Measurements from ENCODE around the gene ATP6V1C2.
"Not testable (repeated sequence)": the region's sequence is repeated elsewhere in the genome, so short reads cannot be mapped to it uniquely, and the experiment has no call there.

Gene ATP6V1C2

DNA sequence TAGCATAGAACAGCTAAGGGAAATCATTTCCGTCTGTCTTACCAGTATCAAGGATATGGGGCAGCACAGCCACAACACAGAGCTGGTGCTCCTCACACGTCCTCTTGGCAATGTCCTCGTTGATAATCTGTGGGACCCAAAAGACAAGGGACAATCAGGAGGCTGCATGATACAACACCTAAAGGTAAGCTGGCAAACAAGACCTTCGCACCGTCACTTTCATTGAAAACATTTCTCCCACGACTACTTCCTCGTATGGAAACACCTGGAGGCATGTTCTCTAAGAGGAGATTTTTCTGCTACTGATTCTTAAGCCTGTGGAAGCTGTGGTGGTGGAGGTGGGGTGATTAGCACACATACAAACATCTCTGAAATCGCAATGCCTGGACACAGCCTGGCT, 67.4 kb downstream of the ATP6V1C2 start:
- DNase-seq = no peak

DNA sequence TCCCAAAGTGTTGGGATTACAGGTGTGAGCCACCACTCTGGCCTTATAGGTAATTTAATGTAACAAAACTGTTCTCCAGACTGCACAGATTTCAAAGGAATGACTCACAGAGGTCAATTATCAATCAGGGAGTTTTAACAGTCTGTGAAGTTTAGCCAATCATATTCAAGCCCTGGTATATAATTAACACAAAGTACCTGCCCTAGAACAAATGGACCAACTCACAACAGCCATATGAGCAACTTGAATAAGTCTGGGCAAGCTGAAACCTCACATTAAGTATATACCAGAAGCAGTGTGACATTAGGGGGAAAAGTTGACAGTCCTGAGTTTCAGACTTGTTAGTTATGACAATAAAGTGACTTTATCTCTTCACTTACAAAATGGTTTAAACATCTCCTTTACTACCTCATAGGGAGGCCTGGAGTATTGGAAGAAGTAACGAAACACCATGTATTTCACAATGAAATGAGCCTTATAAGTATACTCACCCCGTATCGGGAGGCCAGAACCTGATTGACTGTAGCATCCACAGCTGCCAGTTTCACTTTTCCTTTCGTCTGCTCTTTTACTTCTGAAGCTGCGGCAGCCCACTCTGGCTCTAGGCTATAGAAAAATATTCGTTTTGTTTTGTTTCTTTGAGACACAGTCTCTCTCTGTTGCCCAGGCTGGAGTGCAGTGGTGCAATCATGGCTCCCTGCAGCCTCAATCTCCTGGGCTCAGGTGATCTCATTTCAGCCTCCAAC, 69.0 kb downstream of the ATP6V1C2 start:
- DNase-seq = no peak

DNA sequence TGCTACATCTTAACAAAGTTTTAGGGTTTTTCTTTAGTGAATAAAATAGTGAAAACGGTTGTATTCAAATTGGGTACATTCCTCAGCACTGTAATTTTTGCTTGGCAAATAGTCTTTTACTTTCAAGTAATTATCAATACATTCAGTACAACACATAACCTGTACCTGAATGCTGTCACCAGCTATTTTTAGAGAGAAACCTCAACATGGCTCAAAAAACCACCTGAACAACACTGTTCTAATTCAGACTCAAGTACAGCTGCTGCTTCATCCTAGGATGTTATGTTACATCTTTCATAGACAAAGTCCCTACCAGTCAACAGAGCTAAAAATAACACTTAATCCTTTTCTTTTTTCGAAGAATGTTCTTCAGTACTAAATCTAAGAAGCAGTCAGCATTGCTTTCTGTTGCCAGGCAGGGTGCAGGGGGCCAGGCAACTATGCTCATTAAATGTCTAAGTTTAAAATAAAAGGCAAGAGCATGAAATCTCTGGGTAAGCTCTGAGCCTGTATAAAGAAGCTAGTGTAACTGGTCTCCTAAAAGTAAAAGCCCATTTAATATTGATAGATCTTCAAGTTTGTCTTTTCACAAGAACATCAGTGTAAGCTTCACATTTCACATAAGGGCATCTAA, 70.7 kb downstream of the ATP6V1C2 start:
- DNase-seq = no peak

GRCh38 chr2:10792660-10793400, 71.4 kb downstream of the ATP6V1C2 start:
- DNase-seq = no peak

DNA sequence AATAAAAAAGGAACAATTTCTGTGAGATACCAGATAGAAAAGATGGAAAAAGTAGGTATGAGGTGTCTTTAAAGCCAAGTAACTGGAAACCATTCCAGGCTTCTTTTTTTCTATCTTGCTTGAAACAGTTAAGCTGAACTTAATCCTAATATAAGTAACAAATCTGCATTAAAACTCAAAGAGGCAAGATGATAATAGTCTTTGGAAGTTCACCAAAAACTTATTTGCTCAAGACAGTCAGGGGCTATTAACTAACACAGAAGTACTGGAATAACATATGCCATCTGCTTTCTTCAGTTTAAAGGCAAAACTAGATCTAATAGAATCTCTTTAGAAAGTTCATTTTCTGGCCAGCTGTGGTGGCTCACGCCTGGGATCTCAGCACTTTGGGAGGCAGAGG, 72.4 kb downstream of the ATP6V1C2 start:
- DNase-seq = no peak

DNA sequence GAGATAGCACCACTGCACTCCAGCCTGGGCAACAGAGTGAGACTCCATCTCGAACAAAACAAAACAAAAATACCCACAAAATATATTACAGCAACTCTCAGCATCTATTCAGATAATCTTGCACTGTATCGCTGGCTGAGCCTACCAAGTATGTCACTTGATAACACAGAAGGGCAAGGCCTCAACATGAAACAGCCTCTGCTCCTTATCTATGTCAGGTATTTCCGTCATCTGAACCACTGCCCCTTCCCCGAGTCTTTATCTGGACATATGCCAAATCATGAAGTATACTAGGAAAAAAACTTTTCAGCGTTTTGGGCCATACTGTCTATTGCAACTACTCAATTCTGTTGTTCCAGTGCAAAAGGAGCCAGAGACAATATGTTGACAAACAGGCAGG, 73.4 kb downstream of the ATP6V1C2 start:
- no peak for DNase-seq

DNA sequence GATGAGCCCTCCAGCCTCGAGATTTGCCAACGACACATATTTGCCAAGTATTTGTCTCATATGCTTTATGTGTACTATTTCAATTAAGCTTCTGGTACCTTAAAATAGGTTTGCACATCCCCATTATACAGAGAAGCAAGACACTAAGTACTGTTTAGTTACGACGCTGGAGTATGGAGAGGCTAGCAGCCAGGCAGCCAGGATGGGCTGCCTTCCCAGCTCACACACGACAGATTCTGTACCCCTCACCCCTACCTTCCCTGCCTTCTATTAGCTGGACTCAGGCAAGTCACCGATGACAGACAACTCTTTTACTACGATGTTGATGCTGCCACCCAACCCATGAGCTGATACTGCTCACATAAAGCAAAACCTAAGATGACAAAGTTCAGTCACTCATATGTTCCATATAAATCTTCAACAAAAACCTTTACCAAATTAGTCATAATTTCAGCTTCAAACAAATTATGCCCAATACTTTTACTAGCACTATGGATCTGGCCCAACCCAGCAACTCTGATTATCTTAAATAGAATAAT, 74.1 kb downstream of the ATP6V1C2 start:
- DNase-seq = no peak

GRCh38 chr2:10796703-10797102, 75.3 kb downstream of the ATP6V1C2 start:
- no peak for DNase-seq

- no peak for DNase-seq
Measured at GRCh38 chr2:10798783-10799182, 77.4 kb downstream of the ATP6V1C2 start.

DNA sequence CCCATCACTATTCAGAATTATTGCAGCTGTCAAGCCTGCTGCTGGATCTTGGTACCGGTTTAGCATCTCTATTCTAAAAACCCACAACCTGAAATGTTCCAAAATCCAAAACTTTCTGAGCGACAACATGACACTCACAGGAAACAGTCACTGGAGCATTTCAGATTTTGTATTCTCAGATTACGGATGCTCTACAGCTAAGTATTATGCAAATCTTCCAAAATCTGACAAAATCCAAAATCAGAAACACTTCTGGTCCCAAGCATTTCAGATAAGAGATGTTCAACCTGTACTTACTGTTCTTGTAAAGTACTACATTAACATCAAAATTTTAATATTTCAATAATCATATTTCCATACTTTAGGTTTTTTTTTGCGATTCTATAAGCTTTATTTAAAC, 78.7 kb downstream of the ATP6V1C2 start:
- no peak for DNase-seq

DNA sequence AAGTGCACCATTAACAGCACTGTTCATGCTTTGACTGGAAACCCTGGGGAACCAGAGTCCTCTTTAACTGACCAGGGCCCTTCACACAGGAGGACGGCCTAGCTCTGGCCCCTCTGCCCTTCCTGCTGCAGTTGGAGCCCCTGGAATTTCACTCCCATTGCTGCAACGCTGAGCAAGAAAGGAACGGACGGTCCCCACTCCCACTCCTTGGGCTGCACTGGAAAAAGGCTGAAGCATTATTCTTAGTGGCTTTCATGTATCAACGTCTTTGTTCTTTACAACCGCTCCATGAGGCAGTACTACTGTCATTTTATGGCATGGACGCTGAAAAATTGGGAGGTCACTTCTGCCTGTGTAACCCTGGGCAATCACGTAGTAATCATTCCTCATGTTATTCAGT, 81.2 kb downstream of the ATP6V1C2 start:
- DNase-seq = no peak

- DNase-seq = not testable (repeated sequence)
Measured at GRCh38 chr2:10805990-10806389, 84.6 kb downstream of the ATP6V1C2 start.

GRCh38 chr2:10806543-10806942, 85.1 kb downstream of the ATP6V1C2 start:
- DNase-seq = no peak

DNA sequence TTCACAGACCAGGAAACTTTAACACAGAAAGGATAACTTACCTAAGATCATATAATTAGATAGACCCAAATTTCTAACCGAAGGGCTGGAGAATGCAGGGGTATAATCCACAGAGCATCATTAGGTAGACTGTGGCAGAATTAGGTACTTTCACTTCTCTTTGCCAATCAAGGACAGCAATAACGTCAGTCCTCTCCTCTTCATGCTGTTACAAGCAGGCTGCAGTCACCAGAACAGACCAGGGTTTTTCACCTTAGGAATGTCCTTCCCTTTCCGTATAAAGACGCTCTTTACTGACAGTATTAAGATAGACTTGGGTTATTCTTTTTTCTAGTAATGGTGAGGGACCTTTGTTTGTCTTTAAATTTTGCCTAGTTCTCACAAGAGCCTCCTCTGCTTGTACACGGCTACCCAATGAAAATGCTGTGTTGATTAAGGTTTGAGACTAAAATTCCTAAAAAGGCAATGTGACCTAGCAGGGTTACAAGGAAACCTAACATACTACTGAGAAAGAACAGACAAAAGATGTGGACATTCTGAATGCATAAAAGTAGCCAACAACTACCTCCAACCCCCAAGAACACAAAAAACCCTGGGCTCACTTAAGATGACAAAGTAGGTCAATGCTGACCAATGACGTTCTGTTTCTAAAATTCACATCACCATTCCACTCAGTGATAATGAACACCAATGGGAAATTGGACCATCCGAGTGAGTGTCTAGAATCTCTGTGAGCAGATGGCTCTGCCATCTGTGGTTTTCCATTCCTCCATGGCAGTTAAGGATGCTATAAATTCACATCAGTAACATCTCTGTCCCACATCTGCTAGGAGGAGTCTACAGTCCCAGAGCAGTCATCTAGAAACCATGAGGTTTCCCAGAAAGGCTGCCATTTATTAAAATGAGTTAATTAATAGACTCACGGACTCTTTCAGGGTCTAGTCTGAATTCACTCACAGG, 89.1 kb downstream of the ATP6V1C2 start:
- DNase-seq = no peak

- no peak for DNase-seq
Measured at GRCh38 chr2:10811517-10811916, 90.1 kb downstream of the ATP6V1C2 start.

DNA sequence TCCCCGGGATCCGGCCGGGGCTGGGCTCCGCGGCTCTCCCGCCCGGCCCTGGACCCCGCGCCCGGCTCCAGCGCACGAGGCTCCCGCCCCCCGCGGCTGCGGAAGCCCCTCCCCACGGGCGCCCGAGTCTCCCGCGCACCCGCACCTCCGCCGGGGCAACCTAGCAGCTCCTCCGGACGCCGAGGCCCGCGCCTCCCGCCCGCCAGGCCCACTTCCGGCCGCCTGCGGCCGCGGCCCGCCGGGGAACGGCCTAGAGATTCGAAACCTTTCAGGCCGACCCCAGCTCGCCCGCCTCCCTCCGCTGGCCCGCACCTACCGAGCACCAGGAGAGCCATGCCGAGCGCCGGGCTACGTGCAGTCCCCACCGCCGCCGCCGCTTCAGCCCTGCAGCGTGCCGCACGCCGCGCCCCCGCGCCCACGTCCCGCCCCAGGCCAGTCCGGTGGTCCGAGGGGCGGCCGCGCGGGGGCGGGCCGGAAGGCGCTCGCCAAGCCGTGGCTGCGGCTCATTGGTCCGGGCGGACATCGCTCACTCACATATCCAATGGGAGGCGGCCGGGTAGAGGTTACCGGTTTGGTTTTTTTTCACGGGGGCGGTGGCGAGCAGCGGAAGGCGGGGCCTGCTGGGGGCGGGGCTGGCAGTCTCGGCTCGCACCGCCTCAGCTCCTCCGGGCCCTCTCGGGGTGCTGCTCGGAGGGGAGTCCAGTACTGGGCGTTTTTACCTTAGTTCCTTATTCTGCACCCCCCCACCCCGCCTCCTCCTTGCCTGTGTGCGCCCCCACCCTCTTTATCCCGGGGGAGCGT, 91.1 kb downstream of the ATP6V1C2 start, which contains the start of gene PDIA6:
Gene PDIA6, minus strand, starts transcription at position 424 of the 801 bp plus-strand sequence. Its CDS starts 89 bp downstream, at position 335.
- peak; percentile 93 for DNase-seq

GRCh38 chr2:10813163-10814138, 92.0 kb downstream of the ATP6V1C2 start:
- not testable (repeated sequence) for DNase-seq

DNA sequence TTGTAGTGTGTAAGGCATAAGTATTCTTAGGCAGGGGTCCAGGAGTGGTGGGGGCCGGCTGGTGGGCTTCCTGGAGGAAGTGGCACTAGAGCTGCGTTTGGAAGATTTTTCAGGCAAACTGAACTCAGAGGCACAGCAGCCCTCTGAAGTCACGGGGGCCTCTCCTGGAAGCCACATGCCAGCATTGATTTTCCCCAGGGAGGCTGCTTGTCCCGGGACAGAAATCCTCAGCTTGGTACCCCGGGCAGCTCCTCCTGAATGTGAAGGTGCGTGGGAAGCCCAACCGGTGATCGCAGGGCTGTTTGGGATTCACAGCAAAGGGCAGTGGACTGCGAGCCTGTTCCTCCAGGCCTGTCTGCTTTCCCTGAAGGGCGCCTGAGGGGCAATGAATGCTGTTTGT, 92.7 kb downstream of the ATP6V1C2 start:
- no peak for DNase-seq

DNA sequence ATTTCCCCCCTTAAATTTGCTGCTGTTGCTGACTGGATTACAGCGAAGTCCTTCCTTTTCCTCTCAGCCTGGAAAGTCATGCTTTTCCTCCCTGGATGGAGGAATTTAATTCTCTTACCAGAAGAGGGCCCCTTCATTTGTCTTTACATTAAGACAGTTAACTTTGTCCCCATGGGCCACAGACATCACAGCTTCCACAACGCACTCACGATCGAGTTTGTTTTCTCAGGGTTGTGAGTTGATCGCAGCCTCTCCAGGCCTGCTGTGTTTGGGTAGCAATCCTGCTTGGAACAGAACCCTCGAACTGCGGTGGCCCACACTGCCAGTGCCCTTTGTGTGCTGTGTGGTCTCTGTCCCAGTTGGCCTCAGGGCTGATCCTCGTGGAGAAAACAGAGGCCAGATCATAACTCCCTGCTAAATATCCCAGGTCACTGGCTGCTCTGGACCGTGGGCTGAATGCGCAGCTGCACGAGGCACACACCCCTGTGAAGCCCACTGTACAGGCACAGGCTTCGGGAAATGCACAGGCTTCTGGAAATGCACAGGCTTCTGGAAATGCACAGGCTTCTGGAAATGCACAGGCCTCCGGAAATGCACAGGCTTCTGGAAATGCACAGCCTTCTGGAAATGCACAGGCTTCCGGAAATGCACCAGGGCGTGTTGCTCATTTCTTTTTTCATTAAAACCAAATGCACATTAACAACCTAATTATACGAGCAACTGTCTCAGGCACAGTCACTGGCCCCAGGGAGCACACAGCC, 93.3 kb downstream of the ATP6V1C2 start:
- no peak for DNase-seq

Data from GOT3 (cell line).